ENCODE data around the gene CTNNA2.

The CTNNA2 gene

DNA sequence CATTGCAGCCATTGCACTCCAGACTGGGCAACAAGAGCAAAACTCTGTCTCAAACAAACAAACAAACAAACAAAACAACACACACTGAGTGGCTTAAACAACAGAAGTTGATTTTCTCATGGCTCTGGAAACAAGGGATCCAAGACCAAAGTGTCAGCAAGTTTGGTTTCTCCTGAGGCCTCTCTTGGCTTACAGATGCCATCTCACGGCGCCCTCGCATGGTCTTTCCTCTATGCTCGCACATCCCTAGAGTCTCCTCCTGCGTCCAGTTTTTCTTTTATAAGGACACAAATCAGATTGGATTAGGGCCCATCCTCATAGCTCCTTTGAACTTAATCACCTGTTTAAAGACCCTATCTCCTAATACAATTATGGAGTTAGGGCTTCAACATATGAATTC, 925.1 kb downstream of the CTNNA2 start:
- in situ Hi-C loops (cut with MboI; ENCODE audit: low sequenced_read_pairs) = no loop called here

DNA sequence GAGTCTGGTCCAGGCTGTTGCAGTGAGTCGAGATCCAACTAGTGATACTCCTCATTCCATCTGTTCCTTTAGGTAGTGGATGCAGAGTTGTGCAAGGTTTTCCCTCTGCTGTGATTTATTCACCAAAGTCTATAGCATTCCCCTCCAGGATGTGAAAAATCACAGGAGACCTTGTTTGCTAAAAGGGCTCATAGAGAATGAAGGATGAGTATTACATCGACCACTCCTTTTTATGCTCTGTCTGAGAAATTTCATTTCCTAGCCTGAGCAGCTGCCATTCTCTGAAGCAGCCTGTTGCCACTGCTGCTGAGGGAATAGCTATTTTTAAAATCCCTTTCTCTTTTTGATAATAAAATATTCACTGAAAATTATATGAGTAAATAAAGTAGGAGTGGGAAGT, 925.8 kb downstream of the CTNNA2 start:
- in situ Hi-C loops (cut with MboI; ENCODE audit: low sequenced_read_pairs) = no loop called here

DNA sequence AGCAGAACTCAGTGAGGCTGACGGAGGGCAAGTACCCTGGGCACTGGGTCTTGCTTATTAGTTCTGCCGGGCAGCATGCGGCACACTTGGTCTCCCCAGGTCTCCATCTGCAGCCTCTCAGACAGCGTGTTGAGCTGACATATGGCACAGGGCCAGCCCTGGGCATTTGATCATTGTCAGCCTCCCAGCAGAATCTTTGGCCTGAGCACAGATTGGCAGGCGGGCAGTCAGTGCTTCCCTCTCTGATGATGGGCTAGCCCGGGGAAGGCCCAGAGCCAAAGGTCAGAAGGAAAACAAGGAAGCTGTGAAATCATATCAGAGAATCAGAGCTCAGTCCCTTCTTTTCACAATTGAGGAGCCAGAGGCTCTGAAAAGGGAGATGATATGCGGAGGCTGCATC, 941.8 kb downstream of the CTNNA2 start:
- in situ Hi-C loops (cut with MboI; ENCODE audit: low sequenced_read_pairs) = no loop called here

DNA sequence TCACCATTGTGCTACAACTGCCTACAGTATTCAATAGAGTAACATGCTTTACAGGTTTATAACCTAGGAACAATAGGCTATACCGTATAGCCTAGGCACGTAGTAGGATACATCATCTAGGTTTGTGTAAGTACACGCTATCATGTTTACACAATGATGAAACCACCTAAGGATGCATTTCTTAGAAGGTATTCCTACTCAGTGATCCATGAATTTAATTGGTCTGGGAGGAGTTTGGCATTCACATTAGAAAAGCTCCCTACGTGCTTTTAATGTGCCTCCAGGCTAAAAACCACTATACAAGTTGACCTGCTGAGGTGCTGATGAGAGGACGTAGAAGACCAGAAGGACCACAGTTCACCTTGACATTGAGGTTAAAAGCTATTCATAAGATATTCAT, 946.2 kb downstream of the CTNNA2 start:
- in situ Hi-C loops (cut with MboI; ENCODE audit: low sequenced_read_pairs) = no loop called here

DNA sequence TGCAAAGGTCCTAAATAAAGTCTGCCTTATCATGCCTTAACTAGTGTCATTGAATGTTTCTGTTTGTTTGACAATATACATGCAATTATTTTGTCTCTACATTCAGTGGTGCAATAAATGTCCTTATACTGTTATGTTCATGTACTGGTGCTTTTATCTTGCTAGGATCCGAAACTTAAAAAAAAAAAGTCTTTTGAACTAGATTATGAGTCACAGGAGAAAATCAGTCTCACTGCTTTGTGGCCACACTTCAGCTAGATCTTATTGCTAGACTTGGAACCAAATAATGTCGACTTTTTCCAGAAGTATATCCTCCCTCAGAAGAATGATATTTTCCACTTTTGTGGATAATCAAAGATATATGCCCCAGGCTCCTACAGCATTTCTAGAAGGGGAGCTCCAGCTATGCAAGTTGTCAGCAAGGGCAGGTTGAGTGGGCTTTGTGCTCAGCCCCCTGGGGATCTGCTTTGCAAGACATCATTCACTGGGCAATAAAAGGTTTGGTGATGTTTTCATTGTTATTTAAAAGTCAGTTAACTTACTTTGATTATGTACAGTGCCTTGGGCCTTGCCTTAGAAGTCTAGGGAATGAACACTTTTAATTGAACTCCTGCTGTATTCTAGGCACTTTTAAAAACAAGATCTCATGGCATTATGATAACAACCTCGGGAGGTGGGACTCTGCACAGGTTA, 948.8 kb downstream of the CTNNA2 start:
- in situ Hi-C loops (cut with MboI; ENCODE audit: low sequenced_read_pairs) = no loop called here

DNA sequence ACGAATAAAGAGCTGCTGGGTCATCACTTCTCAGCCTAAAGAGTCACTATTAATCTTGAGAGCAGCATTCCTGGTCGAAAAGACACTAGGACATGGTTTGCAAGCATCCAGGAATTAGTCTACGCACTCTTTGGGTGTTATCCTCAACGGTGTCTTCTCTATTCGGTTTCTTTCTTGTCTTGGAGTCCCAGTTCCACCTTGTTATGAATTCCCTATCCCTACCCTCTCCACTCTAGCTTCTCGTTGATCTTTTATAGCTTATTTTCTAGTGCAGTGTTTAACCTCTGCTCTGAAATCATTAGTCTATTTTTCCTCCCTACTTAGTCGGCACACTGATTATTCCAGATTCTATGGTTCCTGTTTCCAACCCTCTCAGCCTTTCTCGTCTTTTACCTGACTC, 949.8 kb downstream of the CTNNA2 start:
- in situ Hi-C loops (cut with MboI; ENCODE audit: low sequenced_read_pairs) = no loop called here

DNA sequence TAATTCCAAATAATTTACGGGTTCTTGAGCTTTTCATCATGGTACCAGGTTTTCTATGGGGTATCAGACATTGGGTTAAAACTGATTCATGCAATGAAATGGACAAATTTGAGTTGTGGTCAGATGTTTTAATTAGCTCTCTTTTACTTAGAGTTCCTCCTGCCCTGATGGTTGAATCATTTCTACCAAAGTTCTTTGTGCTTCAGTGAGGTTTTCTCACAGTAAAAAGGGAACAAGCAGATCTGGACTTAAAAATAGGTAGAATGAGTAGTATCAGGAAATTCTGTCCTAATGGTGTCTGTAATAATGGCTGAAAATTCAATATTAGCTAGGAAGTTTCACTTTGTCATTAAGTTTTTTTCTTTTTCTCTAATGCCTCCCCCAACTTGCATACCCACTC, 951.4 kb downstream of the CTNNA2 start:
- in situ Hi-C loops (cut with MboI; ENCODE audit: low sequenced_read_pairs) = no loop called here

DNA sequence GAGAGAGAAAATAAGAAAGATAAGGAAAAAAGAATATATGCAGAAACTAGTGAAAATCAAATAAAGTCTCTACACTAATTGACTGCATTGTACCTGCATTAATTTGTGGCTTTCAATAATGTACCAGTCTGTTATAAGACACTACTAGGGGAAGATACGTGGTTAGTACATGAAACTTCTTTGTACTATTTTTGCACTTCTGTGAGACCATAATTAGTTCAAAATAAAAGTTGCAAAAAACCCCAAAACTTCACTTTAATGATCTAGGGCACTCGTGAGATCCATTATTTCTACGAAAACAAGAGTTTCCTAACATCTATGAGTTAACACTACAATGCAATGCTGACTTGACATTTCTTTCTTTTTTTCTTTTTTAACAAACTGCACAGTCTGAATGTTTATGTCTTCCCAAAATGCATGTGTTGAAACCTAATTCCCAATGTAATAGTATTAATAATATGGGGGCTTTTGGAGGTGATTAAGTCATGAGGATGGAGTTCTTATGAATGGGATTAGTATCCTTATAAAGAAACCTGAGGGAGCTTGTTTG, 954.5 kb downstream of the CTNNA2 start:
- in situ Hi-C loops (cut with MboI; ENCODE audit: low sequenced_read_pairs) = no loop called here

DNA sequence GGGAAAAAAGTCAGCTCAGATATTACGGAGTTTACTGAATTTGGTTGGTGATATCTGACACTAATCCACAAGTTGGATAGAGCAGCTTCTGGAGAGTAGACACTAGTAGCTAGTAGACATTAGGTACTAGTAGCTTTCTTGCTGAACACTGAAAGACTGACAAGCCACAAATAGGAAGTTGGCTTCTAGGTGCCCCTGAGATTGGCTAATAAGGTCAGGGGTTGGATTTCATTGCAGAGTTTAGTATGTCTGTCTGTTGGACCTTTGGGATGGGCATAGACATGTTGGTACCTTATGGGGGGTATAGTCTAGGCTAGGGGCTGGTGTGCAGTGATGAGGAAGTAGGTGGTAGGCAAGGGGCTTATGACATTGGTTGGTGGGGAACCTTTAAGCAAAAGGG, 956.6 kb downstream of the CTNNA2 start:
- in situ Hi-C loops (cut with MboI; ENCODE audit: low sequenced_read_pairs) = no loop called here

DNA sequence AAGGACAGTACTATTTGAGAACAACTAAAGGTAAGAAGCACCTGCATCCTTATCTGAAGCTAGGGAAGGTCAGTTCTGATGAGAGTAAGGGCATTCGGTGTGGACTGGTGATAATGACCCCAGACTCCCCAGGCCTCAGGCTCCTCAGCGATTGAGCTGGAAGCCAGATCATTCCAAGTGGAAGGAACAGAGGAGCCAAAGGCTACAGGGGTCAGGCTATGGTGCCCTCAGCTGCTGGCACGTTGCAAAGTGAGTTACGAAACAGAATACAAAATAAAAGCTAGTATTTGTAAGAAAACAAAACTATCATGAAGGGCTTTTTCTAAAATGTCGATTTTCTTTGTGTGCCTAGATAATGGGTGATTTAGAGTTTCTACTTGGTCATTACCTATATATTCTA, 960.2 kb downstream of the CTNNA2 start:
- in situ Hi-C loops (cut with MboI; ENCODE audit: low sequenced_read_pairs) = no loop called here

DNA sequence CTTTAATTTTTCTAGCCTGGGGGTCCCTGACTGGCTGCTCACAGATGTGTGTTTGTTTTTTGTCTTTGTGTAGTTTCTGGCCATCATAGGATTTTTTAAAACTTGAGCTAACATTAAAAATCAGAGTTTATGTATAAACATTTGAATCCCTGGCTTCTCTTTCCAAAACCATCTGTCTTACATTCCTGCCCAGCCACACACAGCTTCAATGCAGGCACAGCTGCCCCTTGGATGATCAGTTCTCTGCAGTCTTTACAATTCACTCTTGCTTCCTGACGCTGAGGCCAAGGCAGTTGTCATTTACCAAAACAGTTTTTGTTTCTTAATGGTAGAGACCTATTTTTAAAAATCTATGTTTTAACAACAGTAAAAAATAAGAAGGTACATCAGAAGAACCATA, 960.9 kb downstream of the CTNNA2 start:
- in situ Hi-C loops (cut with MboI; ENCODE audit: low sequenced_read_pairs) = no loop called here

DNA sequence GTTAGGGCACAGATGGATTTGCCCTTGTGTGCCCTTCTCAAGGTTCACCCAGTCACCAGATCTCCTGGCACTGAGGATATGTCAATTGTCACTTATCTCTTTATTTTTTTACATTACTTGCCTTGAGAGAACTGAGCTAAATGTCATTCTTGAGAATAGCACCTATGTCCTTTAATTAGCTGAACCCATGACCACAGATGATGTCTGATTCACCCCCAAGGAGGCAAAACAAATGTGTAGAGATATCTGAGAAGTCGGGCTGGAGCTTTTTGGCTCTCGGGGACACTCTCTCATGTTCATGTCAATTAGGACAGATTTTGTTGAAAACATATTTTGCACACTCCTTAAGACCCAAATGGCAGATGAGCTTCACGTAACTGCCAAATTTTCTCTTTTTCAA, 963.1 kb downstream of the CTNNA2 start:
- in situ Hi-C loops (cut with MboI; ENCODE audit: low sequenced_read_pairs) = no loop called here

DNA sequence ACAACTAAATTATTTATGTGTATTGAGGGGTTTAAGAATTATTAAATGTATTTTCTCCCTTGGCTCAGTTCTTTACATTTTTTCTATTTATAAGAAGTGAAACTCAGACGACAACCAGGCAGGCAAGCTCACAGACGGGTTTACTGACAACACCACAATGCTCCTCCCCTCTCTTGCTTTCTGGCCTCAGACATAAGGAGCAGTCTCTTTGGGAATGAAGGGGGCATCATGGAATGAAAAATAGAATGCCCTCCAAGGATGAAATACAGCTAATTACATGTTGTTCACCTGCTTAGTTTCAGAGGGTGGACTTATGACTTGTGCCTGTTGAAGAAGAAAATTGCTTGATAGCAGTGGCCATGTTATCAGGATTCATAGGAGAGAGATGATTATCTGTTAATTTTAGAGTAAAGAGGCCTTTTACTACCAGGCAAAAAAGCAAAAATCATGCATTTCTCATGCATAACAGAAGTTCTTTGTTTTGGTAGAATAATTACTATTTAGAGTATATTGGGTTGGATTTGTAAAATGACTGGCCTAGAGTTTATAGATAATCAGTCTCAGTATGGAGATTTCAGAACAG, 963.8 kb downstream of the CTNNA2 start:
- in situ Hi-C loops (cut with MboI; ENCODE audit: low sequenced_read_pairs) = no loop called here

DNA sequence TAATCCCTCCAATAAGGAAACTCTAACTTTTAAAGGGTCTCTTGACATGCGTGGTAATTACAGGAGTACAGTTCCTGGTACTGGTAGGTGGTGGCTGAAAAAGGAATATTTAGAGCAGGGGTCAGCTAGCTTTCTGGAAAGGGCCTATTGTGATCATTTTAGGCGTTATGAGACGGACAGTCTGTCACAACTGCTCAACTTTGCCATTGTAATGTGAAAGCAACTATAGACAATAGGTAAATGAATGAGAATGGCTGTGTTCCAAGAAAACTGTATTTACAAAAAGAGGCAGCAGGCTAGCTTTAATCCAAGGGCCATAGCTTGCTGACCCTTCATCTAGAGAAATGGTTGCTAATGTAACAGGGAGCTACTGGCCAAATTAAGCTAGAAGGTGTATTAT, 969.4 kb downstream of the CTNNA2 start:
- in situ Hi-C loops (cut with MboI; ENCODE audit: low sequenced_read_pairs) = no loop called here

DNA sequence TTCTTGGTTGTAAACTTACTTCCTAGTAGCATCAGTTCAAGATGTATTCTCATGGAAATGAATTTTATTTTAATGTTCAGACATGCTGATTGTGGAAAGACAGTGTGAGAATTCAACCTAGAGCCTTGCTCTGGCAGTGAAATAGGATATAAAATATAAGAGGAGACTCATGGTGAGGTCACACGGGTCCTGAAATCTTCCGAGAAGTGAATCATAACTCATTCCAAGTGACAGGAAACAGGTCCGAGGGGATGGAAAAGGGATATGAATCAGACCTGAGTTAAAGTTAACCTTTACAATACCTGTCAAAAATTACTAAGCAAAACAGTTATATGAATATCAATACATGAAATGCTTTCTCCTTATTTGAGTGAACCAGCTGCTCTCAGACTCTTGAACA, 976.9 kb downstream of the CTNNA2 start:
- in situ Hi-C loops (cut with MboI; ENCODE audit: low sequenced_read_pairs) = no loop called here

DNA sequence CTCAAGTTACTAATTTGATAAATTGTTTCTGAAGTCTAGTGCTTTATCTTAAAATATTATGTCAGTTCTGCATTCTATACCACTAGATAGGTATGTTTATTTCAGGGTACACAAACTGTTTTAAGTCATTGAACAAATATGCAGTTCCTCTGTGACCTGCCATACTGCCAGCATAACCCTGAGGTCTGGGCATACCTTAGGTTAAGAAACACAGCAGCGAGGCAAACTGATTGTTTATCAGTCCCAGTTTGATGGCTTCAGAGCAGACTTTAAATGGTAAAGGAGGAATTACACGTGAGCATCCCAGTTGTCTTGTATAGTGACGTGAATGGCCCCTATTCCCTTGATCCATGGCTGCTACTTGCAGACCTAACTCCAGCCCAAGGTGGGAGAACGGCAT, 978.1 kb downstream of the CTNNA2 start:
- in situ Hi-C loops (cut with MboI; ENCODE audit: low sequenced_read_pairs) = no loop called here

DNA sequence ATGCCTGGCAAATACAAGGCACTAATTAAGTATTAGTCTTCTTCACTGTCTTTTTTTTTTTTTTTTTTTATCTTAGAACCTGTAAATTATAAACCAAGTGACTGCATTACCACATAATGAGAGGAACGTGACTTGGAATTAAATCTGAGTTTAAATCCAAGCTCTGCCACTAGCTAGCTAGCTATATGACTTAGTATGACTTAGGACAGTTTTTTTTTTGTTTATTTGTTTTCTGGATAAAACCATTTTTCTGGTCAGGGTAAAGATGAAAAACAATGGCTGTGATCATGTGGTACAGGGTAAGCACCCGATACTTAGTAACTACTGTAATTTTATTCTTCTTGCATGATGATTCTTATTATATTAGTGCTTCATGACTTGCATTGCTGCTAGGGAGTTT, 983.5 kb downstream of the CTNNA2 start:
- in situ Hi-C loops (cut with MboI; ENCODE audit: low sequenced_read_pairs) = no loop called here

DNA sequence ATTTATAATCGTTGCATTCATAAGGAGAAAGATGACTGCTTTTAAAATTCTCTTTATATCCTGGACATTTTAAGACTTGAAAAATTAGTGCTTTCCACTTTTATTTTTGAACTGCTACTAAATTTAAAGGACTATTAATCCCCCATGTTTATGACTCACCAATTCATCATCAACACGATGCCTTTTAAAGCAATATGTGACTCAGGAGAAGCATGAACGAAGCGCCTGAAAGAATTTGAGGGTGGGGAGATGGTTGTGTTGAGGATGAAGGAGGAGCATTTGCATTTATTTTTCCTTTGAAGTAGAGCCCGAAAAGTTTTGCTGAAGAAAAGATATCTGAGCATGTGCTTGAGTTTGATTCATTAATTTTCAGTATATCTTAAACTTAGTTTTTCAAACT, 983.9 kb downstream of the CTNNA2 start:
- in situ Hi-C loops (cut with MboI; ENCODE audit: low sequenced_read_pairs) = no loop called here

DNA sequence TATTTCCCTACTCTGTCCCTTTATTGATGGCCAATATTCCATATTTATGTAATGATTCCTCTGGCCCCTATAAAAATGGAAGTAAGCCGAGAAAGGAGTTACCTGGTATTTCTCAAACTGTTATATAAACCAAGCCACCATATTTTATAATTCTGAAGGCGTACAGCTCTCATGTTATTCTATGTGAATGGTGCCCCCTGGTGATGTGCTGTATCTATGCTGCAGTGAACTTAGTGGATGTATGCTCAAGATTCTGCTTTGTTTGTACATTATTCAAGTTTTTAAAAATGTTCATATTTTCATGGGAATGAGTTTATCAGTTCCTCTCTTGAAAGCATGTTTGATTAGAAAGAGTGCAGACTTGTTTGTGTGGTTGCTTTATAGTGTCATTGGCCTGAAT, 986.2 kb downstream of the CTNNA2 start:
- in situ Hi-C loops (cut with MboI; ENCODE audit: low sequenced_read_pairs) = no loop called here

DNA sequence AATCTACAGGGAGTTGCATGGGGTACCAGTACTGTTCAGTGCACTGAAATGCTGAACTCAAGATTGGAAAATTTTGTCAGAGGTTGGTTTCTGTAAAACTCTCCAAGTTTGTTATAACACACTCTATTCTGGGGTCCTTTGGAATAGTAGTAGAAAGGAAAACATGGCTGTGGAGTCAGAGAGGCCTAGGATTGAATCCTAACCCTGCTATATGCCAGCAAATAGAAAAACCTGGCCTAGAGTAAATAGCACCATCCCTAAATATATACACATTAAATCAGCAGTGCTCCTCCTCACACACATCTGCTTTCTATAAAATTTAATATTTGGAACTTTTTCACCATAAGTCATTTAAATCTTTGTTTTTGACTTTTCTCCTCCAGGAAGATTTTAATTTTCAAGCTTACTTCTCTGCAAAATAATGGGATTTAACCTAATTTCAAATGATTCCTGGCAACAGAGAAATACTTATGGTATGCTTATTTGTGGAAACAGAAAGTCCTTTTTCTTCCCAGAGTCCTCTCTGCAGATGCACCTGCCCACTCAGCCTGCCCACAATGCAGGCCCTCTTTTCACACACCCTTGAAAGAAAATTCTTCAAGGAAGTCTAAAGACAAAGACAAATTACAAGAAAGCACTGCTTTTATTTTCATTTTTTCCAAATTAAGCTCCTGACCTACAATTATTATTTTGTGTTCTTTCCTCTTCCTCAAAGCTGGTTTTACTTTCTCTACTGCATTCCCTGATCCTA, 989.2 kb downstream of the CTNNA2 start:
- in situ Hi-C loops (cut with MboI; ENCODE audit: low sequenced_read_pairs) = no loop called here

DNA sequence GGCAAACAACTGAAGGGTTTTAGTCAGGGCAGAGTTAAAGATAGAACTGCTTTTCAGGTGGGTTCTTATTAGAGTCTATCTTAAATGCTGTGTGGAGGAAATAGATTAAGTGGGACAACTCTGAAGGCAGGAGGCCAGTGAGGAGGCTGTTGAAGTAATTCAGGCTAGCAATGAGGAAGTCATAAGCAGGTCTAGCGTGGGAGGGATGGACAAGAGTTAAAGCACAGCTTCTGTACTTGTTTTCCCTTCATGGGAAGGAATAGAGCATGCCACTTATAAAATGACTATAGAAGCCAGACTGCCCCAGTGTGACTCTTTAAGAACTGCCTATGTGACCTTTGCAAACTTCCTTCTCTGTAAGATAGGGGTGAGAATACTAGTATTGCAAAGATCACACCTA, 993.7 kb downstream of the CTNNA2 start:
- in situ Hi-C loops (cut with MboI; ENCODE audit: low sequenced_read_pairs) = no loop called here

DNA sequence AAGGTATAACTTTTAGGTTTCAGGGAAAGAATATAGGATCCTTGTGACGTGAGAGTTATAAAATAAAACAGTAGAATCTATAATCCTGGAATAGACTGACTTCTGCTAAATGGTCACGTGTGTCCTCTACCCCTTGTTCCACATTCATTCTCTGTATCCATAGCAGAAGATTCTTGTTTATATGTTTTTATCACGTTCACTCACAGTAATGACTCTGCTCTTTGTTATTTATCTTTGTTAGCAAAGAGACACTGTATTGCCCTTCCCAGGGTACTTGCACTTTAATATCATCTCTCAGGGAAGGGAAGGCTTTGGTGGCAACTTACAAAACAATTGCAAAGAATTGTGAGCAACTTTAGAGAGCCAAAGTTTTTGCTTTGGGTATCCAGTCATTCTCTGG, 997.9 kb downstream of the CTNNA2 start:
- in situ Hi-C loops (cut with MboI; ENCODE audit: low sequenced_read_pairs) = no loop called here

All from HL-60/S4 treated with retinoic acid at 250 ng/mL for 4 days and 3 days (cell line).